NCI-H128 (cell line): ENCODE results near the gene COMMD4.
"Not testable (repeated sequence)": the region's sequence is repeated elsewhere in the genome, so short reads cannot be mapped to it uniquely, and the experiment has no call there.

ENCODE experiments used
- DNase-seq: peaks from one replicate; lab custom pipeline; 2025; ENCODE audit not compliant: unreplicated experiment; lab: John Stamatoyannopoulos, UW

Gene COMMD4

GRCh38 chr15:75371486-75371885 is 35.6 kb downstream of the COMMD4 start:
- DNase-seq = no peak

GRCh38 chr15:75371901-75372688 is 36.2 kb downstream of the COMMD4 start:
- DNase-seq = no peak

GRCh38 chr15:75380773-75381172 is 44.9 kb downstream of the COMMD4 start:
- no peak for DNase-seq

GRCh38 chr15:75383986-75384385 is 48.1 kb downstream of the COMMD4 start:
- DNase-seq = not testable (repeated sequence)
